Measurements from ENCODE around the gene FZD8. TPM values are rescaled to one million over a fixed set of nuclear protein-coding genes. Genes with fewer than 3 reads are reported as not detected.
"Not testable (repeated sequence)": the region's sequence is repeated elsewhere in the genome, so short reads cannot be mapped to it uniquely, and the experiment has no call there.

FZD8 gene
- total RNA-seq, 1 experiment from 2014 or later = 1.8 TPM

DNA sequence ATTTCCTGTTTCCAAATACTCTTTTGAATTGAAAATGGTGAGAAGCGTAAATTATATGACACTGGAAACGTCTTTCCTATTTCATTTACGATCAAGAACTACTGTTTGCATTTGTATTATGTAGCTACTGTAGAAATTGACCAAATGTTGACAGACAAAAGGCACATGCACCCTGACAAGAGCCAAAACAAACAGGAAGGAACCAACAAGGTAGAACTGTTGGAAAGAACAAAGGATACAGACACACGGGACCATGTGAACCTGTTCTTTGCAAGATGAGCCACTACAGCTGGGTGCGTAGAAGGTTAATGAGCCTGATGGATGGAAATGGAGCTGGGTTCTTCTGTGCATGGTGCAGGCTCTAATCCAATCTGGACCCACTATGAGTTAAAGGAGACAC is 48.4 kb upstream of the FZD8 start:
- H3K36me3 ChIP-seq (ENCODE audit: control insufficient read depth, insufficient read depth, low read length) = no peaks in the 10 kb centered on the region
- H3K4me1 ChIP-seq (ENCODE audit: control insufficient read depth, insufficient read depth, low read length) = no peaks in the 10 kb centered on the region
- no TSS peak for BruUV-seq (replicated peaks)
- TF ChIP-seq POLR2AphosphoS5 (IDR thresholded peaks at IDR 0.05; ENCODE audit: low read depth, low read length) (no peak), SIN3A (IDR thresholded peaks at IDR 0.05; ENCODE audit: borderline replicate concordance, insufficient read depth, low read depth, low read length) (no peak), TCF7L2 (IDR thresholded peaks at IDR 0.05; ENCODE audit: low read depth, low read length) (no peak)
- TF ChIP-seq, protein P1, sequence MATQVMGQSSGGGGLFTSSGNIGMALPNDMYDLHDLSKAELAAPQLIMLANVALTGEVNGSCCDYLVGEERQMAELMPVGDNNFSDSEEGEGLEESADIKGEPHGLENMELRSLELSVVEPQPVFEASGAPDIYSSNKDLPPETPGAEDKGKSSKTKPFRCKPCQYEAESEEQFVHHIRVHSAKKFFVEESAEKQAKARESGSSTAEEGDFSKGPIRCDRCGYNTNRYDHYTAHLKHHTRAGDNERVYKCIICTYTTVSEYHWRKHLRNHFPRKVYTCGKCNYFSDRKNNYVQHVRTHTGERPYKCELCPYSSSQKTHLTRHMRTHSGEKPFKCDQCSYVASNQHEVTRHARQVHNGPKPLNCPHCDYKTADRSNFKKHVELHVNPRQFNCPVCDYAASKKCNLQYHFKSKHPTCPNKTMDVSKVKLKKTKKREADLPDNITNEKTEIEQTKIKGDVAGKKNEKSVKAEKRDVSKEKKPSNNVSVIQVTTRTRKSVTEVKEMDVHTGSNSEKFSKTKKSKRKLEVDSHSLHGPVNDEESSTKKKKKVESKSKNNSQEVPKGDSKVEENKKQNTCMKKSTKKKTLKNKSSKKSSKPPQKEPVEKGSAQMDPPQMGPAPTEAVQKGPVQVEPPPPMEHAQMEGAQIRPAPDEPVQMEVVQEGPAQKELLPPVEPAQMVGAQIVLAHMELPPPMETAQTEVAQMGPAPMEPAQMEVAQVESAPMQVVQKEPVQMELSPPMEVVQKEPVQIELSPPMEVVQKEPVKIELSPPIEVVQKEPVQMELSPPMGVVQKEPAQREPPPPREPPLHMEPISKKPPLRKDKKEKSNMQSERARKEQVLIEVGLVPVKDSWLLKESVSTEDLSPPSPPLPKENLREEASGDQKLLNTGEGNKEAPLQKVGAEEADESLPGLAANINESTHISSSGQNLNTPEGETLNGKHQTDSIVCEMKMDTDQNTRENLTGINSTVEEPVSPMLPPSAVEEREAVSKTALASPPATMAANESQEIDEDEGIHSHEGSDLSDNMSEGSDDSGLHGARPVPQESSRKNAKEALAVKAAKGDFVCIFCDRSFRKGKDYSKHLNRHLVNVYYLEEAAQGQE (IDR thresholded peaks at IDR 0.05; ENCODE audit: insufficient read depth in 1 of 2, low read depth in 2 of 2, low read length in 1 of 2) = no peak
- TF ChIP-seq, protein P2, sequence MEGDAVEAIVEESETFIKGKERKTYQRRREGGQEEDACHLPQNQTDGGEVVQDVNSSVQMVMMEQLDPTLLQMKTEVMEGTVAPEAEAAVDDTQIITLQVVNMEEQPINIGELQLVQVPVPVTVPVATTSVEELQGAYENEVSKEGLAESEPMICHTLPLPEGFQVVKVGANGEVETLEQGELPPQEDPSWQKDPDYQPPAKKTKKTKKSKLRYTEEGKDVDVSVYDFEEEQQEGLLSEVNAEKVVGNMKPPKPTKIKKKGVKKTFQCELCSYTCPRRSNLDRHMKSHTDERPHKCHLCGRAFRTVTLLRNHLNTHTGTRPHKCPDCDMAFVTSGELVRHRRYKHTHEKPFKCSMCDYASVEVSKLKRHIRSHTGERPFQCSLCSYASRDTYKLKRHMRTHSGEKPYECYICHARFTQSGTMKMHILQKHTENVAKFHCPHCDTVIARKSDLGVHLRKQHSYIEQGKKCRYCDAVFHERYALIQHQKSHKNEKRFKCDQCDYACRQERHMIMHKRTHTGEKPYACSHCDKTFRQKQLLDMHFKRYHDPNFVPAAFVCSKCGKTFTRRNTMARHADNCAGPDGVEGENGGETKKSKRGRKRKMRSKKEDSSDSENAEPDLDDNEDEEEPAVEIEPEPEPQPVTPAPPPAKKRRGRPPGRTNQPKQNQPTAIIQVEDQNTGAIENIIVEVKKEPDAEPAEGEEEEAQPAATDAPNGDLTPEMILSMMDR (IDR thresholded peaks at IDR 0.05) = no peak
- H3K27ac ChIP-seq (ENCODE audit: low read length) = no peak overlapping the region
- DNase-seq (ENCODE audit: low read depth, low spot score) (no peak), ATAC-seq (no peak)
- H3K4me3 ChIP-seq (ENCODE audit: low read depth in 2 of 2, low read length in 2 of 2) = no peak overlapping the region
- in situ Hi-C loops (cut with HindIII; ENCODE audit: low pct_unique_long_range_greater_than_20kb, low sequenced_read_pairs) = no loop called here
- intact Hi-C loops (cut with micrococcal nuclease; ENCODE audit: unreplicated experiment) = no loop called here
- no peaks in the 10 kb centered on the region for H3K9me3 ChIP-seq (ENCODE audit: control insufficient read depth, insufficient read depth, low read depth, low read length)
- ChIA-PET POLR2A (no interaction called here), CTCF (no interaction called here)
- H3K27me3 ChIP-seq (ENCODE audit: control insufficient read depth, insufficient read depth, low read length) = no peaks in the 10 kb centered on the region; the same call in none of the 2 replicates

DNA sequence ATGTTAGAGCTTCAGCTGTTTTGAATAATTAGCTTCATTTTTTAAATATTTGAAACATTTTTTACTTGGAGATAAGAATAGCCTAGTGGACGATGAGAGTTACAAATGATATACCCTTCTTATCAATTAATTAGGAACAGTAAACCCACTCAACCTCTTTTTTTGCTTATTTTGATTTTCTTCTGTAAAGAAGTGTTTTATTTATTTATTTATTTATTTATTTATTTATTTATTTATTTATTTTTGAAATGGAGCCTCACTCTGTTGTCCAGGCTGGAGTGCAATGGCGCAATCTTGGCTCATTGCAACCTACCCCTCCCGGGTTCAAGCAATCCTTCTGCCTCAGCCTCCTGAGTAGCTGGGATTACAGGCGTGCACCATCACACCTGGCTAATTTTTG is 43.8 kb upstream of the FZD8 start:
- H3K4me3 ChIP-seq (ENCODE audit: low read depth in 2 of 2, low read length in 2 of 2); in situ Hi-C loops (cut with HindIII; ENCODE audit: low pct_unique_long_range_greater_than_20kb, low sequenced_read_pairs); ATAC-seq; H3K9me3 ChIP-seq (ENCODE audit: control insufficient read depth, insufficient read depth, low read depth, low read length); H3K36me3 ChIP-seq (ENCODE audit: control insufficient read depth, insufficient read depth, low read length); BruUV-seq (replicated peaks); intact Hi-C loops (cut with micrococcal nuclease; ENCODE audit: unreplicated experiment); CTCF ChIA-PET; H3K27ac ChIP-seq (ENCODE audit: low read length); H3K27me3 ChIP-seq (ENCODE audit: control insufficient read depth, insufficient read depth, low read length); DNase-seq (ENCODE audit: low read depth, low spot score); H3K4me1 ChIP-seq (ENCODE audit: control insufficient read depth, insufficient read depth, low read length); POLR2A ChIA-PET: not testable (repeated sequence)

- POLR2A ChIA-PET = no interaction called here
- DNase-seq (ENCODE audit: low read depth, low spot score) (no peak), ATAC-seq (no peak)
- no TSS peak for BruUV-seq (replicated peaks)
- H3K4me3 ChIP-seq (ENCODE audit: low read depth in 2 of 2, low read length in 2 of 2) = no peak overlapping the region
- H3K9me3 ChIP-seq (ENCODE audit: control insufficient read depth, insufficient read depth, low read depth, low read length) = no peaks in the 10 kb centered on the region
- no peaks in the 10 kb centered on the region for H3K36me3 ChIP-seq (ENCODE audit: control insufficient read depth, insufficient read depth, low read length)
- no peaks in the 10 kb centered on the region for H3K4me1 ChIP-seq (ENCODE audit: control insufficient read depth, insufficient read depth, low read length)
- in situ Hi-C loops (cut with HindIII; ENCODE audit: low pct_unique_long_range_greater_than_20kb, low sequenced_read_pairs) (no loop called here), intact Hi-C loops (cut with micrococcal nuclease; ENCODE audit: unreplicated experiment) (no loop called here)
- TF ChIP-seq, protein P2 (IDR thresholded peaks at IDR 0.05) = no peak
- TF ChIP-seq TCF7L2 (IDR thresholded peaks at IDR 0.05; ENCODE audit: low read depth, low read length) = no peak
- no peak for TF ChIP-seq POLR2AphosphoS5 (IDR thresholded peaks at IDR 0.05; ENCODE audit: low read depth, low read length)
- TF ChIP-seq SIN3A (IDR thresholded peaks at IDR 0.05; ENCODE audit: borderline replicate concordance, insufficient read depth, low read depth, low read length) = no peak
- TF ChIP-seq, protein P1 (IDR thresholded peaks at IDR 0.05; ENCODE audit: insufficient read depth in 1 of 2, low read depth in 2 of 2, low read length in 1 of 2) = no peak
- CTCF ChIA-PET = no interaction called here
- H3K27me3 ChIP-seq (ENCODE audit: control insufficient read depth, insufficient read depth, low read length) = no peaks in the 10 kb centered on the region
- H3K27ac ChIP-seq (ENCODE audit: low read length) = no peak overlapping the region
These were observed 43.3 kb upstream of the FZD8 start for GRCh38 chr10:35685402-35685801.
